Measurements from ENCODE around the gene KRTAP5-7. TPM values are rescaled to one million over a fixed set of nuclear protein-coding genes. Genes with fewer than 3 reads are reported as not detected.

Gene KRTAP5-7
- total RNA-seq, 6 experiments from 2014 or later, result not detected

- H3K9me3 Mint-ChIP-seq, result no peaks in the 10 kb centered on the region
- H3K36me3 Mint-ChIP-seq (ENCODE audit: low read depth), result peaks cover 33% of the 10 kb centered on the region
- no peak overlapping the region for H3K4me3 Mint-ChIP-seq
- H3K4me1 Mint-ChIP-seq (ENCODE audit: low read depth), result no peaks in the 10 kb centered on the region
- H3K27me3 Mint-ChIP-seq (ENCODE audit: insufficient read depth), result no peaks in the 10 kb centered on the region; the same call in 1 of the 2 replicates
- H3K27ac Mint-ChIP-seq, result no peak overlapping the region
- TF ChIP-seq, protein P1, sequence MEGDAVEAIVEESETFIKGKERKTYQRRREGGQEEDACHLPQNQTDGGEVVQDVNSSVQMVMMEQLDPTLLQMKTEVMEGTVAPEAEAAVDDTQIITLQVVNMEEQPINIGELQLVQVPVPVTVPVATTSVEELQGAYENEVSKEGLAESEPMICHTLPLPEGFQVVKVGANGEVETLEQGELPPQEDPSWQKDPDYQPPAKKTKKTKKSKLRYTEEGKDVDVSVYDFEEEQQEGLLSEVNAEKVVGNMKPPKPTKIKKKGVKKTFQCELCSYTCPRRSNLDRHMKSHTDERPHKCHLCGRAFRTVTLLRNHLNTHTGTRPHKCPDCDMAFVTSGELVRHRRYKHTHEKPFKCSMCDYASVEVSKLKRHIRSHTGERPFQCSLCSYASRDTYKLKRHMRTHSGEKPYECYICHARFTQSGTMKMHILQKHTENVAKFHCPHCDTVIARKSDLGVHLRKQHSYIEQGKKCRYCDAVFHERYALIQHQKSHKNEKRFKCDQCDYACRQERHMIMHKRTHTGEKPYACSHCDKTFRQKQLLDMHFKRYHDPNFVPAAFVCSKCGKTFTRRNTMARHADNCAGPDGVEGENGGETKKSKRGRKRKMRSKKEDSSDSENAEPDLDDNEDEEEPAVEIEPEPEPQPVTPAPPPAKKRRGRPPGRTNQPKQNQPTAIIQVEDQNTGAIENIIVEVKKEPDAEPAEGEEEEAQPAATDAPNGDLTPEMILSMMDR (IDR thresholded peaks at IDR 0.05), result no peak
- no peak for DNase-seq
Measured at GRCh38 chr11:71502871-71503435, 24.1 kb upstream of the KRTAP5-7 start.

GRCh38 chr11:71504531-71504930, 22.5 kb upstream of the KRTAP5-7 start:
- H3K4me3 Mint-ChIP-seq, result no peak overlapping the region
- no peak for DNase-seq
- H3K9me3 Mint-ChIP-seq, result peaks cover 3% of the 10 kb centered on the region
- peaks cover 22% of the 10 kb centered on the region for H3K36me3 Mint-ChIP-seq (ENCODE audit: low read depth)
- TF ChIP-seq, protein P1 (IDR thresholded peaks at IDR 0.05), result no peak
- H3K4me1 Mint-ChIP-seq (ENCODE audit: low read depth), result no peaks in the 10 kb centered on the region
- H3K27ac Mint-ChIP-seq, result no peak overlapping the region
- no peaks in the 10 kb centered on the region; the same call in 1 of the 2 replicates for H3K27me3 Mint-ChIP-seq (ENCODE audit: insufficient read depth)

DNA sequence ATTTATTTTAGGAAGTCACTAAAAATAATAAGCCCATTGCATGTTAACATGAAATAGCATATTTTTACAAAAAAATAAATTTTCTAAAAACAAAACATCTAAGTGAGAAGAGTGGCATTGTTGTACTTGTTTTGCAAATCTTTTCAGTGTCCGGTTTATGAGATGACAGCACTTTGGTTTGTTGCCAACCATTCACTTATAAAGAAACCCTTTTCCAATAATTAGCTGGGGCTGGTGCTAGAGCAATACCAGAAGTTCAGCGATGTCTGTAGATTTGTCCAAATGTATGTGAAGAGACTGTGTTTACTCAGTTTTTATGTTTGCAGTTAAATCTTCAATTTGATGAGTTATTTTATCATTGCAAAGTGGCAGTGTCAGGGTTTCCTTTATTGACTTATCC, 22.1 kb upstream of the KRTAP5-7 start:
- H3K4me1 Mint-ChIP-seq (ENCODE audit: low read depth), result no peaks in the 10 kb centered on the region
- DNase-seq, result no peak
- no peak overlapping the region for H3K27ac Mint-ChIP-seq
- TF ChIP-seq, protein P1 (IDR thresholded peaks at IDR 0.05), result no peak
- peaks cover 2% of the 10 kb centered on the region for H3K27me3 Mint-ChIP-seq (ENCODE audit: insufficient read depth)
- H3K4me3 Mint-ChIP-seq, result no peak overlapping the region
- H3K9me3 Mint-ChIP-seq, result peaks cover 8% of the 10 kb centered on the region
- peaks cover 26% of the 10 kb centered on the region for H3K36me3 Mint-ChIP-seq (ENCODE audit: low read depth)

DNA sequence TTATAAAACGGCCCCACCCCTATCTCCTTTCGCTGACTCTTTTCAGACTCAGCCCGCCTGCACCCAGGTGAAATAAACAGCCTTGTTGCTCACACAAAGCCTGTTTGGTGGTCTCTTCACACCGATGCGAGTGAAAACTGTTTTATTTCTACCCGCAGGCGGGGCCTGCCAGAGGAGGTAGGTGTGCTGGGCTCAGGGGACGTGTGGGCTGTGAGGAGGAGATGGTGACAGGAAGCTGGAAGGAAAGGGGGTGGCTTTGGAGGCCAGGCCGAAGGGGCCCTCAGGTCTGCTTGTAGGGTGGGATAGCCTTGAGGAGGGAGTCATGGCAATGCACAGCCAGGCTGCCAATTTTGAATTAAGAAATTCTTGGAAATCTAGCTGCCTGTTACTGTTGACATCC, 21.3 kb upstream of the KRTAP5-7 start:
- DNase-seq, result no peak
- peaks cover 21% of the 10 kb centered on the region for H3K36me3 Mint-ChIP-seq (ENCODE audit: low read depth)
- H3K4me1 Mint-ChIP-seq (ENCODE audit: low read depth), result no peaks in the 10 kb centered on the region
- H3K9me3 Mint-ChIP-seq, result peaks cover 16% of the 10 kb centered on the region
- H3K27ac Mint-ChIP-seq, result no peak overlapping the region
- no peak overlapping the region for H3K4me3 Mint-ChIP-seq
- peaks cover 2% of the 10 kb centered on the region for H3K27me3 Mint-ChIP-seq (ENCODE audit: insufficient read depth)
- TF ChIP-seq, protein P1 (IDR thresholded peaks at IDR 0.05), result no peak

GRCh38 chr11:71507102-71507501, 20.0 kb upstream of the KRTAP5-7 start:
- TF ChIP-seq, protein P1 (IDR thresholded peaks at IDR 0.05), result no peak
- Mint-ChIP-seq H3K27me3 (ENCODE audit: insufficient read depth) (peaks cover 4% of the 10 kb centered on the region), H3K27ac (no peak overlapping the region), H3K4me3 (no peak overlapping the region), H3K9me3 (peaks cover 27% of the 10 kb centered on the region), H3K36me3 (ENCODE audit: low read depth) (peaks cover 23% of the 10 kb centered on the region), H3K4me1 (ENCODE audit: low read depth) (no peaks in the 10 kb centered on the region)
- DNase-seq, result no peak
